NCI-H69 (cell line): Measurements from ENCODE around the gene C3orf49.

Experiments
- DNase-seq: peaks from one replicate; lab custom pipeline; 2025; lab: John Stamatoyannopoulos, UW

The C3orf49 gene

GRCh38 chr3:63886858-63887257 lies 67.8 kb downstream of the C3orf49 start:
- peak; percentile 4 for DNase-seq

GRCh38 chr3:63891518-63891917 lies 72.4 kb downstream of the C3orf49 start:
- no peak for DNase-seq

- no peak for DNase-seq
Measured at GRCh38 chr3:63892773-63893352, 73.8 kb downstream of the C3orf49 start.

- no peak for DNase-seq
Measured at GRCh38 chr3:63895422-63896189, 76.5 kb downstream of the C3orf49 start.

- no peak for DNase-seq
Measured at GRCh38 chr3:63896332-63897030, 77.4 kb downstream of the C3orf49 start.
